B cell (primary cell): Measurements from ENCODE around the gene ENPP4. TPM values are rescaled to one million over a fixed set of nuclear protein-coding genes. Genes with fewer than 3 reads are reported as not detected.

ENCODE experiments used
- ATAC-seq: fragments of 200-7000 bp; cut with Tn5 transposase; one replicate; pipeline ENCODE4 v1.10.0; 2021; ENCODE audit warnings: low read depth, mild to moderate bottlenecking, moderate number of reproducible peaks, moderate library complexity
- CTCF ChIA-PET: fragments of 350-600 bp; sonication (Branson Sonifier 250); formaldehyde crosslinking; loops from one replicate; lab custom pipeline; 2021; ENCODE audit warnings: antibody characterized with exemption, inconsistent platforms; lab: Charles Lee
- POLR2A ChIA-PET: fragments of 350-600 bp; sonication (Branson Sonifier 250); formaldehyde crosslinking; loops from one replicate; lab custom pipeline; 2021; ENCODE audit warnings: antibody characterized with exemption; lab: Charles Lee
- DNase-seq: peaks from one replicate; pipeline ENCODE4 v3.0.0; 2013
- H2AFZ ChIP-seq: 2 replicates; pipeline ENCODE4 v1.6.1; 2012; ENCODE audit warnings: mild to moderate bottlenecking, low read depth, low read length; ENCODE audit not compliant: insufficient read depth, poor library complexity, severe bottlenecking
- H3K27ac ChIP-seq, 2 donors: 1 replicate in 1 of 2; 2 replicates in 1 of 2; pipeline ENCODE4 v1.5.1; 2012 to 2013; ENCODE audit warnings: low read length in 2 of 2, mild to moderate bottlenecking in 2 of 2, moderate library complexity in 1 of 2
- H3K27me3 ChIP-seq, 4 experiments: fragments of 200-600 bp in 1 of 4; sonication (generic) in 1 of 4; replicated peaks in 1 of 4; 1 replicate in 2 of 4; 2 replicates in 2 of 4; pipeline versions ENCODE4 v1.6.1 to v1.7.0; 2013 to 2016; ENCODE audit warnings: low read length in 3 of 4, mild to moderate bottlenecking in 2 of 4, mixed read lengths in 1 of 4, moderate library complexity in 1 of 4; ENCODE audit not compliant: insufficient read depth in 4 of 4, control insufficient read depth in 3 of 4; ENCODE audit errors: control extremely low read depth in 1 of 4
- H3K36me3 ChIP-seq, 2 experiments: replicated peaks in 1 of 2; 1 replicate in 1 of 2; 2 replicates in 1 of 2; pipeline versions ENCODE4 v1.6.1 to v1.7.1; 2013; ENCODE audit warnings: low read length in 1 of 2; ENCODE audit not compliant: insufficient read depth in 2 of 2, control insufficient read depth in 1 of 2; ENCODE audit errors: control extremely low read depth in 1 of 2, extremely low read depth in 1 of 2
- H3K4me1 ChIP-seq, 2 donors: fragments of 200-600 bp in 1 of 2; sonication (generic) in 1 of 2; 1 replicate in 1 of 2; 2 replicates in 1 of 2; pipeline versions ENCODE4 v1.5.1 to v1.6.1; 2013 to 2017; ENCODE audit warnings: low read length in 2 of 2; ENCODE audit not compliant: control insufficient read depth in 2 of 2, insufficient read depth in 2 of 2
- H3K4me2 ChIP-seq: replicated peaks from 2 replicates; pipeline ENCODE3; 2012; ENCODE audit warnings: mild to moderate bottlenecking, low read depth, low read length; ENCODE audit not compliant: poor library complexity, severe bottlenecking
- H3K4me3 ChIP-seq, 5 experiments: fragments of 200-600 bp in 1 of 5; sonication (generic) in 1 of 5; 1 replicate in 3 of 5; 2 replicates in 2 of 5; pipeline versions ENCODE4 v1.5.1 to v1.7.0; 2011 to 2016; ENCODE audit warnings: low read length in 4 of 5, mild to moderate bottlenecking in 4 of 5, low read depth in 2 of 5, control low read depth in 1 of 5, moderate library complexity in 1 of 5; ENCODE audit not compliant: insufficient read depth in 1 of 5; ENCODE audit errors: control extremely low read depth in 1 of 5, extremely low read depth in 1 of 5
- H3K79me2 ChIP-seq: fragments of 200-600 bp; sonication (generic); one replicate; pipeline ENCODE4 v1.6.0; 2016; ENCODE audit warnings: low read length; ENCODE audit not compliant: control insufficient read depth, insufficient read depth
- H3K9ac ChIP-seq: fragments of 200-600 bp; sonication (generic); 2 replicates; pipeline ENCODE4 v1.6.1; 2017; ENCODE audit warnings: mild to moderate bottlenecking, low read length, moderate library complexity
- H3K9me3 ChIP-seq, 3 donors: one replicate each; pipeline versions ENCODE4 v1.6.1 to v1.7.1; 2013; ENCODE audit warnings: low read length in 2 of 3; ENCODE audit not compliant: control insufficient read depth in 2 of 3, insufficient read depth in 1 of 3; ENCODE audit errors: control extremely low read depth in 1 of 3
- H4K20me1 ChIP-seq: 2 replicates; pipeline ENCODE4 v1.6.0; 2012; ENCODE audit warnings: mild to moderate bottlenecking, low read length; ENCODE audit not compliant: insufficient read depth, control insufficient read depth, poor library complexity, severe bottlenecking
- H3K27ac Mint-ChIP-seq: one replicate; pipeline ENCODE4 v1.8.0; 2021; ENCODE audit warnings: mixed read lengths
- H3K27me3 Mint-ChIP-seq: one replicate; pipeline ENCODE4 v1.8.0; 2021; ENCODE audit warnings: mixed read lengths
- H3K4me1 Mint-ChIP-seq: one replicate; pipeline ENCODE4 v1.8.0; 2021; ENCODE audit warnings: mixed read lengths
- H3K4me3 Mint-ChIP-seq: one replicate; pipeline ENCODE4 v1.8.0; 2021; ENCODE audit warnings: mixed read lengths
- H3K9me3 Mint-ChIP-seq: one replicate; pipeline ENCODE4 v1.8.0; 2022; ENCODE audit warnings: mixed read lengths; ENCODE audit not compliant: insufficient read depth
- EZH2 ChIP-seq: IDR thresholded peaks from 2 replicates; pipeline ENCODE4 v1.6.1; 2012; ENCODE audit warnings: borderline replicate concordance, low read depth, mild to moderate bottlenecking, moderate library complexity, low read length; ENCODE audit not compliant: insufficient read depth, poor library complexity, severe bottlenecking
- WGBS: methylation state at CpG from one replicate; pipeline ENCODE4 v1.1.5; 2013; ENCODE audit warnings: missing lambda C conversion rate; ENCODE audit not compliant: insufficient coverage; 5-methylcytosine and 5-hydroxymethylcytosine counted together
- intact Hi-C: fragments of 100-400 bp; cut with micrococcal nuclease; formaldehyde crosslinking; loops from one replicate; pipeline ENCODE4 v1.10.0; 2022
- polyA plus RNA-seq: library from polyadenylated mRNA; depleted of rRNA; stranded (reverse); fragments of >200 nt; gene quantifications from 2 replicates; pipeline ENCODE4 v1.2.3, GENCODE V29; 2012
- total RNA-seq, 2 donors: library from RNA; stranded (reverse); fragments of 120-200 nt in 1 of 2; gene quantifications; 1 replicate in 1 of 2; 2 replicates in 1 of 2; pipeline versions ENCODE4 v1.2.3 to v1.2.4, GENCODE V29; 2013 to 2022
- TF ChIP-seq, protein P1 (sequence below): fragments of 200-600 bp; IDR thresholded peaks from one replicate; pipeline ENCODE4 v1.8.0; 2022; ENCODE audit warnings: antibody characterized with exemption, mild to moderate bottlenecking

ENPP4 gene
- total and polyA plus RNA-seq, 2 donors (not counting 1 experiment from before 2014, with no cell fraction given), result 2.9 to 10.0 TPM

DNA sequence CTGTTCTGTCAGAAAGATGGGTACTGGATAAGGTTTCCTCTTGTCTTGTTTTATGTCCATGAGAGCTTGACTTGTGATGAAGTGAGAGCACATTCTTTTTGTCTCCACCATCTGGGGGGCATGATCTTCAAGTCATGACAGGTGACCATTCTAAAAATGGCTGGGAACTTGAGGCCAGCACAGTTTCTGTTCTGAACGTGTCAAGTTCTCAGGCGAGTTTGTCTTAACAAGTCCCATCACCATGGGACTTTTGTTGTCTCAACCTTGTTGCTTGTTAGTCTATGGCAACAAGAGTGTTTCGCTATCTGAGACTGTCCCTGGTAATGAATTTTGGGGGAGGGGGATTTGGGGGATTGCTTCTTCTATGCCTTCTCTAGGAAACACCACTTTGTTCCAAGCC, 25.6 kb upstream of the ENPP4 start:
- TF ChIP-seq, protein P1, sequence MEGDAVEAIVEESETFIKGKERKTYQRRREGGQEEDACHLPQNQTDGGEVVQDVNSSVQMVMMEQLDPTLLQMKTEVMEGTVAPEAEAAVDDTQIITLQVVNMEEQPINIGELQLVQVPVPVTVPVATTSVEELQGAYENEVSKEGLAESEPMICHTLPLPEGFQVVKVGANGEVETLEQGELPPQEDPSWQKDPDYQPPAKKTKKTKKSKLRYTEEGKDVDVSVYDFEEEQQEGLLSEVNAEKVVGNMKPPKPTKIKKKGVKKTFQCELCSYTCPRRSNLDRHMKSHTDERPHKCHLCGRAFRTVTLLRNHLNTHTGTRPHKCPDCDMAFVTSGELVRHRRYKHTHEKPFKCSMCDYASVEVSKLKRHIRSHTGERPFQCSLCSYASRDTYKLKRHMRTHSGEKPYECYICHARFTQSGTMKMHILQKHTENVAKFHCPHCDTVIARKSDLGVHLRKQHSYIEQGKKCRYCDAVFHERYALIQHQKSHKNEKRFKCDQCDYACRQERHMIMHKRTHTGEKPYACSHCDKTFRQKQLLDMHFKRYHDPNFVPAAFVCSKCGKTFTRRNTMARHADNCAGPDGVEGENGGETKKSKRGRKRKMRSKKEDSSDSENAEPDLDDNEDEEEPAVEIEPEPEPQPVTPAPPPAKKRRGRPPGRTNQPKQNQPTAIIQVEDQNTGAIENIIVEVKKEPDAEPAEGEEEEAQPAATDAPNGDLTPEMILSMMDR, result no peak
- H3K27ac Mint-ChIP-seq, result no peak overlapping the region
- Histone ChIP-seq H3K4me1 (no peaks in the 10 kb centered on the region), H3K9me3 (peaks cover 0 to 16% (median 7%) of the 10 kb centered on the region in 3 donors), H3K27me3 (no peaks in the 10 kb centered on the region), H3K4me2 (no peak overlapping the region), H3K9ac (no peak overlapping the region), H4K20me1 (no peaks in the 10 kb centered on the region), H3K36me3 (no peaks in the 10 kb centered on the region), H3K4me3 (no peak overlapping the region), H3K27ac (no peak overlapping the region), H2AFZ (no peak overlapping the region), H3K79me2 (no peaks in the 10 kb centered on the region)
- no peaks in the 10 kb centered on the region for H3K27me3 Mint-ChIP-seq
- DNase-seq (no peak), ATAC-seq (no peak)
- ChIA-PET POLR2A (no interaction called here), CTCF (interaction anchor here (0.7 to 2.5 kb wide), 5 partner anchors 11 to 307 kb away, joined by 3 to 12 read pairs (median 4); no protein-coding TSS in a partner anchor)
- H3K4me3 Mint-ChIP-seq, result no peak overlapping the region
- 85% methylated on average over 2 of the region's 3 CpGs for WGBS
- intact Hi-C loops, result no loop called here
- no peaks in the 10 kb centered on the region for H3K9me3 Mint-ChIP-seq
- H3K4me1 Mint-ChIP-seq, result no peaks in the 10 kb centered on the region

DNA sequence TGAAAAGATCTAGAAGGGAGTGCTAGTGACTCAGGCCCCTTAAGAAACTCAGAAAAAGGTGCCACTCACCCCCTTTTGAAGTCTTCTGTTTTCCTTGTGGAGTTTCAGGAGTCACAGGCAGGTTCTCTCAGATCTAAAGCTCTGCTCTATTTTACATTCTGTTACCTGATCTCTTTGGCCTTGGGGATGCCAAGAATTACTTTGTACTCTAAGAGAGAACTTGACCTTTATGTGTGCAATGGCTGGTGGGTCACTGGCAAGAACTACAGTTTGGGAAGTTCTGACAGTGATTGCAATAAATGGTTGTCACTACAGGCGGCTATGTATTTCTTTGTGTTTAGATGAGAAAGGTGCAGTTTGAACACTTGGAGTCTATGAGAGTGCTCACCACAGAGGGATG, 24.2 kb upstream of the ENPP4 start:
- Mint-ChIP-seq H3K4me1 (no peaks in the 10 kb centered on the region), H3K9me3 (no peaks in the 10 kb centered on the region), H3K27ac (no peak overlapping the region), H3K27me3 (no peaks in the 10 kb centered on the region), H3K4me3 (no peak overlapping the region)
- Histone ChIP-seq H3K4me1 (no peaks in the 10 kb centered on the region), H3K9me3 (peaks cover 0 to 16% (median 7%) of the 10 kb centered on the region in 3 donors), H4K20me1 (no peaks in the 10 kb centered on the region), H3K9ac (no peak overlapping the region), H3K4me2 (no peak overlapping the region), H3K4me3 (no peak overlapping the region), H3K27ac (no peak overlapping the region), H2AFZ (no peak overlapping the region), H3K36me3 (no peaks in the 10 kb centered on the region), H3K79me2 (no peaks in the 10 kb centered on the region), H3K27me3 (no peaks in the 10 kb centered on the region)
- intact Hi-C loops, result no loop called here
- ChIA-PET CTCF (interaction anchor here (2.5 kb wide), 1 partner anchor 15 kb away, joined by 12 read pairs; no protein-coding TSS in a partner anchor), POLR2A (no interaction called here)
- no peak for DNase-seq
- TF ChIP-seq, protein P1, result no peak
- TF ChIP-seq EZH2, result no peak
- no peak for ATAC-seq
- WGBS, result 0% methylated on average over 1 of the region's 1 CpG
